Measurements from ENCODE around the gene BRAT1.

The BRAT1 gene

GRCh38 chr7:2546776-2547586, 8.3 kb downstream of the BRAT1 start:
- H3K4me3 ChIP-seq (replicated peaks; ENCODE audit: low read depth, low read length), result no peak overlapping the region
- DNase-seq (ENCODE audit: low read depth), result no peak
- TF ChIP-seq CTCF (IDR thresholded peaks at IDR 0.05; ENCODE audit: low read length, missing control alignments), result no peak

DNA sequence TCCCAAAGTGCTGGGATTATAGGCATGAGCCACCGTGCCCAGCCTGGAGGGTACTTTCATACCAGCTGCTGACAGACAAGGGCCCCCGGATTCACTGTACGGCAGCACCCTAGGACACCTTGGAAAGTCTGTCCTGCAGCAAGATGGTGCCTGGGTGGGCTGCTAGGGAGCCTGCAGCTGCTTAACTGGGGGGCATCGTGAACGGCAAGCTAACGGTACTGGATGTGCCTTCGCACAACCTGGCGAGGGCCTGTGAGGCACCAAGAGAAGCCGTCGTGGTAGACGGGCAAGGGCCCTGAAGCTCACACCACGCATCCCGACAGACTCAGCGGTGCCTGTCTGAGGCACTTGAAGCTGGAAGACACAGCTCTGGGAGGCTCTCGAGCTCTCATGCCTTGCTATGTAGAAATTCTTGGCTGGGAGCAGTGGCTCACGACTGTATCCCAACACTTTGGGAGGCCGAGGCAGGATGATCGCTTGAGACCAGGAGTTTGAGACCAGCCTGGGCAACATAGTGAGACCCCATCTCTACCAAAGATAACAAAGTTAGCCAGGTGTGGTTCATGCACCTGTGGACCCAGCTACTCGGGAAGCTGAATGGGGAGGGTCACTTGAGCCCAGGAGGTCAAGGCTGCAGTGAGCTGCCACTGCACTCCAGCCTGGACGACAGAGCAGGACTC, 9.4 kb downstream of the BRAT1 start:
- no peak for DNase-seq (ENCODE audit: low read depth)
- TF ChIP-seq CTCF (IDR thresholded peaks at IDR 0.05; ENCODE audit: low read length, missing control alignments), result no peak
- H3K4me3 ChIP-seq (replicated peaks; ENCODE audit: low read depth, low read length), result no peak overlapping the region

DNA sequence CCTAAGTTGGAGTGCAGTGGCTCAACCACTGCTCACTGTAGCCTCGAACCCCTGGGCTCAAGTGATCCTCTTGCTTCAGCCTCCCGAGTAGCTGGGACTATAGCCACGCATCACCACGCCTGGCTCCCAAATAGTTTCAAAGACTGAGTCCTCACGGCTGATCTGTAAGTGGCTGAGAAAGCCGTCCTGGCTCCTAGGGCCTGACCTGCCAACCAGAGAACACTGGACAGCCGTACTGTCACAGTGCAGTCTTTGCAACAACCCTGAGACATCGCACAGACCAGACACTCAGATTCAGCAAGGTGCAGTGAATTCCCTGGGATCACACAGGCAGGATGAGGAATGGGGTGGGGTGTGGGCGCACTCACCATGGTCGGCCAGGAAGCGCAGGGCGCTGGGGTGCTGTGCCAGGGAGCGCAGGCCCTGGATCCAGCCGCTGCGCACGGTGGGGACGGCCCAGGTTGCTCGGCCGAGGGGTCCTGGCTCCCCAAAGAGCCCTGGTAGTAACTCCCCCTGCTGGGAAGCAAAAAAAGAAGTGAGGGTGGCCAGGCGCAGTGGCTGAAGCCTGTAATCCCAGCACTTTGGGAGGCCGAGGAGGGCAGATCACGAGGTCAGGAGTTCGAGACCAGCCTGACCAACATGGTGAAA, 10.7 kb downstream of the BRAT1 start:
- TF ChIP-seq CTCF (IDR thresholded peaks at IDR 0.05; ENCODE audit: low read length, missing control alignments), result no peak
- H3K4me3 ChIP-seq (replicated peaks; ENCODE audit: low read depth, low read length), result no peak overlapping the region
- no peak for DNase-seq (ENCODE audit: low read depth)

DNA sequence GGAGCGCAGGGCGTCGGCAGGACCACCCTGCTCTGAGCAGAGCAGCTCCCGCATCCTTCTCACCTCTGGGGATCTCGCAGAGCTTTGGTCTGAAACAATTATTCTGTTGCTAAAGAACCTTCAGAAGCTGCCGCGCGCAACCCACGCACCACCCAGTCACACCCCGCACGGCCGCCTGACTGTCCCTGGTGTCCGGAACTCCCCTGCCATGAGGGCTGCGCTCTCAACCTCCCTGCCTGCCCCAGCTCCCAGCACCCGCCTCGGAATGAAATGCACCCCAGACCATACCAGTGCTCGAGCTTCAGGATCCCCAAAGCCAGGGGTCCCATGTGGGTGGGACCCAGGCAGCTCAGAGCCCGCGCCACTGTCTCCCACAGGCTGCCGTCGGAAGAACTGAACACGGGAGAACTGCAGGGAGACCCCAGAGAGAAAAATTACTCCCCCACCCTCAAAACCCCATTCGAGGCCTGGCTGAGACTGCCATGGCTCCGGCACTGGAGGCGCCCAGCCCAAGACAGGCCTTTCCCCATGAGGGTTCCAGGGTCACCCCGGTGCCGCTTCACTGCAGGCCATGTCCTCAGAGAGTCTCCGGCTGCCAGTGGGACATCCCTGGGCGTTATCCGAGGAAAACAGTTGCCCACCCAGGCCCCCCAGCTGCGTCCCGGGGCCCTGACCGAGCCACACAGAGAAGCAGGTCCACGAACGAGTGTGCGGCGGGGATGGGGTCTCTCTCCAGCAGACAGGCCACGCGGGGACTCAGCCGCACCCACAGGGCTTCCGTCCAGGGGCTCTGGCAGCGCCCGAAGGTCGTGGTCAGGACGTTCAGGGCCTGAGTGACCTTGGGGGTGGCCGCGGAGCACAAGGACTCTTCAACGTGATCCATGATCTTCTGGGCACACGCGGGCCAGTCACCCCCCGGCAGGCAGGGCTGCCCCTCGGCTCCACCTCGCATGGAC, 12.1 kb downstream of the BRAT1 start:
- H3K4me3 ChIP-seq (replicated peaks; ENCODE audit: low read depth, low read length), result no peak overlapping the region
- TF ChIP-seq CTCF (IDR thresholded peaks at IDR 0.05; ENCODE audit: low read length, missing control alignments), result no peak
- no peak for DNase-seq (ENCODE audit: low read depth)

DNA sequence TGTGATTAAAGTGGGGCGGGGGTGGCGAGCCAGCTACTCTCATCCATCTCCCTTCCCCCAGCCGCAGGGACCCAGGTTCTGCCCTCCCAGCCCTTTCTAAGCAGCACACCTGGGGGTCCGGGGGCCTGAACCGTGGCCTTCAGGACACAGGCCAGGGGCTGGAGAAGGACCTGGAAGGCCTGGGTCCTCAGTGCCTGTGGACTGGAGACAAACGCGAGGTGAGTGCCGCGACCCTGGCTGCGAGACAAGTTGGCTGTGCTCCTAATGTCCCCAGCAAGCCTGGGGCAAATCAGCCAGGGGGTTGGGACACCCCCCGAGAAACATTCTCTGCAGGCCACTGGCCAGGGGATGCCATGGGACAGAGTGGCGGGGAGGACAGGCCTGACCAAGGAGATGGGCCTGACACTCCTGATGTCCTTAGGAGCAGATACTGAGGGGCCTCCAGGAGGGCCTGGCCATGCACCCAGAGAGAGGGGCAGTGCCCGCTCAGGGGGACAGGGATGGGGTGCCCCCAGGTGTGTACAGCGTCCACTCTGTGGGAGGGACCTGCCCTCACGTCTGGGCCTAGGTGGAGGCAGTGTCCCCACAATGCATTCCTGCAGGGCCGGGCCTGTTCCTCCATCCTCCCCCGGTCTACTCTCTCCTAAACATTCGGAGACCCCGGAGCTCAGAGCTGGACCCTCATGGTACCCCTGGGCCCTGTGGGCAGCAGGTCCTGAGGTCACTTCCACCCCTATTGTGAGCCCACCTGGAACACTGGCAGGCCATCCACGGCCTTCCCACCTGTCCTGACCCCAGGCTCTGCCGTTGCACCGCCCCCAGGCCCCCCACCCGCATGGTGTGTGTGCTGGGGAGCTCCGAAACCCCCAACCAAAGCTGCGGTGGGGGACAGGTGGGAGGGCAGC, 13.1 kb downstream of the BRAT1 start:
- H3K4me3 ChIP-seq (replicated peaks; ENCODE audit: low read depth, low read length), result no peak overlapping the region
- no peak for TF ChIP-seq CTCF (IDR thresholded peaks at IDR 0.05; ENCODE audit: low read length, missing control alignments)
- DNase-seq (ENCODE audit: low read depth), result no peak
